Measurements from ENCODE around the gene PATL2.
A peak's percentile ranks its signal among the peaks of the same experiment; 100 is the strongest.
"Not testable (repeated sequence)": the region's sequence is repeated elsewhere in the genome, so short reads cannot be mapped to it uniquely, and the experiment has no call there.

PATL2 gene

GRCh38 chr15:44711096-44711742 is at the start of gene PATL2, which contains the start of gene B2M:
Gene PATL2 (minus strand): TSS chr15:44711323. CDS start chr15:44676490, 34,833 bp downstream.
Gene B2M (plus strand): TSS chr15:44711517. CDS start chr15:44711547, 30 bp downstream.
- peak; percentile 97 for DNase-seq

DNA sequence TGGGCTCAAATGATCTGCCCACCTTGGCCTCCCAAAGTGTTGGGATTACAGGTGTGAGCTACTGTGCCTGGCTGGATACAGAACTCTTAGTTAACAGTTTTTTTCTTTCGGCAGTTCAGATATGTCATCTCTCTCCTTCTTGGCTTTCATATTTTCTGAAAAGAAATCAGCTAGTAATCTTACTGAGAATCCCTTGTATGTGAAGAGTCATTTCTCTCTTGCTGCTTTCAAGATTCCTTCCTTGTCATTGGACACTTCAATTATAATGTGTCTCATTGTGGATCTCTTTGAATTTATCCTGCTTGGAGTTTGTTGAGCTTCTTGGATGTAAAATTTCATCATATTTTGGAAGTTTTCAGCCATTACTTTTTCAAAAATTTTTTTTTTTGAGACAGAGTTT is 42.2 kb upstream of the PATL2 start:
- DNase-seq: no peak

DNA sequence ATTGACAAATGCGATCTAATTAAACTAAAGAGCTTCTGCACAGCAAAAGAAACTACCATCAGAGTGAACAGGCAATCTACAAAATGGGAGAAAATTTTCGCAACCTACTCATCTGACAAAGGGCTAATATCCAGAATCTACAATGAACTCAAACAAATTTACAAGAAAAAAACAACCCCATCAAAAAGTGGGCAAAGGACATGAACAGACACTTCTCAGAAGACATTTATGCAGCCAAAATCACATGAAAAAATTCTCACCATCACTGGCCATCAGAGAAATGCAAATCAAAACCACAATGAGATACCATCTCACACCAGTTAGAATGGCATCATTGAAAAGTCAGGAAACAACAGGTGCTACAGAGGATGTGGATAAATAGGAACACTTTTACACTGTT is 32.3 kb upstream of the PATL2 start:
- DNase-seq: not testable (repeated sequence)

DNA sequence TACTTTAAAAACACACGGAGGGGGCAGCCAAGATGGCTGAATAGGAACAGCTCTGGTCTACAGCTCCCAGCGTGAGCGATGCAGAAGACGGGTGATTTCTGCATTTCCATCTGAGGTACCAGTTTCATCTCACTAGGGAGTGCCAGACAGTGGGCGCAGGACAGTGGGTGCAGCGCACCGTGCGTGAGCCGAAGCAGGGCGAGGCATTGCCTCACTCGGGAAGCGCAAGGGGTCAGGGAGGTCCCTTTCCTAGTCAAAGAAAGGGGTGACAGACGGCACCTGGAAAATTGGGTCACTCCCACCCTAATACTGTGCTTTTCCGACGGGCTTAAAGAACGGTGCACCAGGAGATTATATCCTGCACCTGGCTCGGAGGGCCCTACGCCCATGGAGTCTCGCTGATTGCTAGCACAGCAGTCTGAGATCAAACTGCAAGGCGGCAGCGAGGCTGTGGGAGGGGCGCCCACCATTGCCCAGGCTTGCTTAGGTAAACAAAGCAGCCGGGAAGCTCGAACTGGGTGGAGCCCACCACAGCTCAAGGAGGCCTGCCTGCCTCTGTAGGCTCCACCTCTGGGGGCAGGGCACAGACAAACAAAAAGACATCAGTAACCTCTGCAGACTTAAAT is 28.2 kb upstream of the PATL2 start:
- DNase-seq: not testable (repeated sequence)

DNA sequence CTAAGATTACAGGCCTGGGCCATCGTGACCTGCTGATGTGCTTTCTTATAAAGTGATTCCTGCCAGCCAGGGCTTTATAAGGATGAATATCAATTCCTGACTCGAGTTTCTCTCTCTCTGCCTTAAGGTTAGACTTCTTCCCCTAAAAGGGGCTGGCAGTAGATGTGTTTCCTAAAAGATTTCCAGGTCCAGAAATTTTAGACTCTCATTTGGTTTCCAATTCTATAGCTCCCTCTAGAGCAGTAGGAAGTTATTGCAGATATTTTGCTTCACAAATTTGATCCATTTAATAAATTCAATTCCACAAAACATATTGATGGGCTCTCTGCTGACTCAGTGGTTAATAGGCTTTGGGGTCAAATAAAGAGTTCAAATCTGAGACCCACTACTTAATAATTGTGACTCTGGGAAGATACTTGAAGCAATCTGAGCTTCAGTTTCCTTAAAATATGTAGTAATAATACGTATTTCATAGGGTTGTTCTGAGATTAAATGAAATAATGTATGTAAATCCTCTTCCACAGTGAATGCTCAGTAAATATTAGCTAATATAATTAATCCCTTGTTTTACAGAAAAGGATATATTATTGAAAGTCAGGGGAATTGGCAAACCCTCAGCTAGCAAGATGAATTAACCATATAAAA is 27.3 kb upstream of the PATL2 start:
- no peak for DNase-seq

DNA sequence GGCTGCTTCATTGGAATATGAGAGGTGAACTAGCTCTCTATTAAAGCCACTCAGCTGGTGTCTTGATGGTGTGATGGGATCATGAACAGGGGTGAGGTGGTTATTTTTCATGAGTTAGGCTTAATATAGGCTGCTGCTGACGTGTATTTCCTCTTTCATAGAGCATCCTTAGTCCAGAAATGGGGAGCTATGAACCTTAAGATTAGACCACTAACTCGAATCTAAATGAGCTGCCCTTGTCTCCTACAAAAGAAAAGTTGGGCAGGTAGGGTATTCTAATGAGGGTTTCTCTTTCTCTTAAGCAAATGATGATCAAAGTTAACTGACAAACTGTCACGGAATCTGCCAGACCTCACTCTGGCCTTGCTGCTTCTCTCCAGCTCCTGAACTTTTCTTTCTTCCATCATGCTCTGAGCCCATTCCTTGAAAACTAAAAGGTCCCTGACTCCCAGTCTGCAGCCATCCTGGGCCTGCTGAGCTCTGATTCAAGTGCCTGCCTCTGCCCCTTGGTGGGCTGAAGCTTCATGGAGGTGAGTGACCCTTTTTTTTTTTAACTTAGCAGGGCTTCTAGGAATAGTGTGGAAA is 25.1 kb upstream of the PATL2 start, which contains the start of gene TRIM69:
Gene TRIM69 (plus strand): TSS at position 348 of the 585 bp plus-strand sequence. CDS start 177 bp downstream, at position 525.
- DNase-seq: no peak

DNA sequence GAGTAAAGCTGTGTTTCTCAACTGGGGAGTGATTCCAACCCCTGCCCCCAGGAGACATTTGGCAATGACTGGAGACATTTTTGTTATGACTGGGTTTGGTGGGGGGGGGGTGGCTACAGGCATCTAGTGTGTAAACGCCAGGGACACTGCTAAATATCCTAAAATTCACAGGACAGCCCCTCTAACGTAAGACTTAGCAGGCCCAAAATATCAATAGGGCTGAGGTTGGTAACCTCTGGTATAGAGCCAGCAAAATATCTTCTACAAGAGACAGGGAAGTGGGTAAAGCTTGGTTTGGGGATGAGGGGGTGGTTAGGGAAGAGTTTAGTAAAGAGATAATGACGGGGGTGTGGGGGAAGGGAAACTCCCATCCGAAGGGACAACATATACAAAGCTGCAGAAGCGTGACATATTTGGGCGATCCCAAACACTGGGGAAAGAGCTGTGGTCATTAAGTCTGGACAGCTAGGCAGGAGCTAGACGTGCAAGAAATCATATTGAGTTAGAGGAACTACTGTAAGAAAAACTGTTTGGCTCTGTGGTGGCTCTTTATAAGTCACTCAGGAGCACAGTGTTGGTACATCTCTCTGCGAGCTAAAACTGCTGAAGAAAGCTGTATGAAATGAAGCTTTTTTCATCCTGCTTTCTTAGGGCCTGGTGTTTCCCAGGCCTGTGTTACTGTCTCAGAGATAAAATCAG is 24.5 kb upstream of the PATL2 start:
- no peak for DNase-seq

DNA sequence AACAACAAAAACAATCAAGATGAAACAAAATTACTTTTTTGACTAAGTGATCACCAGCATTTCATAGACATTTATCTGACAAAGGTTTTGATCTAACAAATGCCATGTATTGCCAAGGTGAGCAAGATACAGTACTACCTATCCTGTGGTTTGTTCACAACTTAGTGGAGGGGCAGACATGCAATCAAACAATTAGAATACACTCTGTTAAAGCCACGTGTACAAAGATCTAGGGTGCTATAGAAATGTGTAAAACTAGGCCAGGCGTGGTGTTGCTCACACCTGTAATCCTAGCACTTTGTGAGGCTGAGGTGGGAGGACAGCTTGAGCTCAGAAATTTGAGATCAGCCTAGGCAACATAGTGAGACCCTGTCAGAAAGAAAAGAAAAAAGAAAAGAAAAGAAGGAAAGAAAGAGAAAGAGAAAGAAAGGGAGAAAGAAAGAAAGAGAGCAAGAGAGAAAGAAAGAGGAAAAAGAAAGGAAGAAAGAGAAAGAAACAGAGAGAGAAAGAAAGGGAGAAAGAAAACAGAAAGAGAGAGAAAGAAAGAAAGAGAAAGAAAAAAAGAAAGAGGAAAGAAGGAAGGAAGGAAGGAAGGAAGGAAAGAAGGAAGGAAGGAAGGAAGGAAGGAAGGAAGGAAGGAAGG is 23.8 kb upstream of the PATL2 start:
- no peak for DNase-seq

GRCh38 chr15:44729408-44730127 is 18.4 kb upstream of the PATL2 start:
- DNase-seq: no peak

- peak; percentile 98 for DNase-seq
These were observed 17.7 kb upstream of the PATL2 start for GRCh38 chr15:44728576-44729407.

GRCh38 chr15:44728232-44728575 is 17.1 kb upstream of the PATL2 start:
- not testable (repeated sequence) for DNase-seq

GRCh38 chr15:44727485-44728231 is 16.5 kb upstream of the PATL2 start:
- no peak for DNase-seq

DNA sequence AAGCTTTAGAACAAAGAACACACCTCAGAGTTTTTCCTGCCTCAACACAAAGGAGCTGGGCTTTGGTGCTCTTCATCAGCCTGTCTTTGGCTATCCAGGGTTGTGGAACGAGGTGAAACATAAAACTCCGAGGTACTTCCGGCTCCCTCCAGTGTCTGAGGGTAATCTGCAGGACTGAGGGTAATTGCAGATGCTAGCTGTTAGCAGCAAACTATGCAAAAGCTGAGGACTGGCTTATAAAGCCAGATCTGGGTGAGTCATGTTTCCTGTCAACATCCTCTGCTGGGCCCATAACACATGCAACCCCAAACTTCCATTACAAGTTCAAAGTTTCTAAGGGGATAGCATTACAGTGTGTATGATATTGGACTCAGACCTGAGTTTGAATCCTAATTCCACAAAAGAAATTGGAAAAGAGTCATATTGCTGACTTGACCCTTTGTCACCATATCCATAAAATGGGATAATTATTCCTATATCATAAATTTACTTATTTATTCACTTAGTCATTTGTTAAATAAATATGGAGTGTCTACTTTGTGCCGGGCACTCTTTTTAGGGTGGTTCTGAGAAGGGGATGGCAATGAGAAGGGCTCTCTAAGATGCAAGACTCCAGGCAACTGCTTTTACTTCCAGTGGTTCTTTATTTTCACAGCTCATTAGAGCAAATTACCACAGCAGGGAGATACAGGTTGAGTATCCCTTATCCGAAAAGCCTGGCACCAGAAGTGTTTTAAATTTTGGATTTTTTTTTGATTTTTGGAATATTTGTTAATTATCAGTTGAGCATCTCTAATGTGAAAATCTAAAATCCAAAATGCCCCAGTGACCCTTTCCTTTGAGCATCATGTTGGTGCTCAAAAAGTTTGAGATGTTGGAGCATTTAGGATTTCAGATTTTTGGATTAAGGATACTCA is 15.7 kb upstream of the PATL2 start:
- DNase-seq: no peak

DNA sequence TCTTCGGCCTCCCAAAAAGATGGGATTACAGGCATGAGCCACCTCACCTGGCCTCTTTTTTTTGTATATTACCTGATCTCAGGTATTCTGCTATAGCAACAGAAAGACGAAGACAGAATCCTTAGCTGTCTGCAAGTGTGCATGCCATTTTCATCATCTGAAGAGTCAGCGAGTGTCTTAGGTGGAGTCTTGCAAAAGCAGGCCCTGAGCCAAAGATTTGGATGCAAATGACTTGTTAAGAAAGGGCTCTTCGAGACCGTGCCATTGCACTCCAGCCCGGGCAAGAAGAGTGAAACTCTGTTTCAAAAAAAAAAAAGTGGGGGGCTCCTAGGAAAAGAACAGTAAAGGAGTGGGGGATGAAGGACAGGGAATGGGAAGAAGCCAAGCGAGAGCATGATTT is 15.0 kb upstream of the PATL2 start:
- no peak for DNase-seq

GRCh38 chr15:44722011-44722410 is 10.9 kb upstream of the PATL2 start:
- no peak for DNase-seq

- no peak for DNase-seq
These were observed 9.5 kb upstream of the PATL2 start for GRCh38 chr15:44720460-44721176.

GRCh38 chr15:44720000-44720435 is 8.9 kb upstream of the PATL2 start:
- DNase-seq: not testable (repeated sequence)

Measured in right hindlimb (tissue), 1 donor.